ENCODE measurements around the gene USB1.

DNA sequence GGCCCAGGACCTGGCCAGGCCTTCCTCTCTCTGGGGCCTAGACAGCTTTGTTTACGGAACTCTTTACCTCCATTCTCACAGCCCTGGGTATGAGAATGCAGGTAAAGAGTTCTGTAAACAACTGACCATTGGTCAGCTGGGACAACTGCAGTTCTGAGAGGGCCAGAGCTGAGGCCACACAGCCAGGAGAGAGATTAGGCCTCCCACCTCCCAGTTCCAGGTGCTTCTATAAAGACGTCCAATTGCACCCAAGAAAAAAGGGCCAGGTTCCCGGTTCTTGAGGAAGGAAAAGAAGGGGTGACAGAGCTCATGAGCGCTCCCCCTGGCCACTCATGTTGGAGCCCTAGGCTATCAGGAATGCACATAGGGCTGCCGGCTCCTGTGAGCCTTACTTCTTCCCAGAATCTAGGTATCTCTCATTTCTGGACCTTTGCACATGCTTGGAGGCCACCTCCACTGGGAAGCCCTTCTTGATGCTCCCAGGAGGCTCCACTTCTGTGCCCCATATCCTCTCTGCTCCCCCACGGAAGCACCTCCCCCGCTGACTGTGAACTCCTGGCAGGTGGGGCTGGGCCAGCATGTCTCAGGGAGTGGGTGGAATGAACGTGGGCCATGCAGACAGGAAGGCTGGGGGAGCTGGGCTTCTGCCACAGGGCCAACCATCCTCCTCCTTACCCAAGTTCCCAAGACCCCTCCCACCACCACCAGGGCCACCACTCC, 43.4 kb upstream of the USB1 start:
- TF ChIP-seq, protein P1, sequence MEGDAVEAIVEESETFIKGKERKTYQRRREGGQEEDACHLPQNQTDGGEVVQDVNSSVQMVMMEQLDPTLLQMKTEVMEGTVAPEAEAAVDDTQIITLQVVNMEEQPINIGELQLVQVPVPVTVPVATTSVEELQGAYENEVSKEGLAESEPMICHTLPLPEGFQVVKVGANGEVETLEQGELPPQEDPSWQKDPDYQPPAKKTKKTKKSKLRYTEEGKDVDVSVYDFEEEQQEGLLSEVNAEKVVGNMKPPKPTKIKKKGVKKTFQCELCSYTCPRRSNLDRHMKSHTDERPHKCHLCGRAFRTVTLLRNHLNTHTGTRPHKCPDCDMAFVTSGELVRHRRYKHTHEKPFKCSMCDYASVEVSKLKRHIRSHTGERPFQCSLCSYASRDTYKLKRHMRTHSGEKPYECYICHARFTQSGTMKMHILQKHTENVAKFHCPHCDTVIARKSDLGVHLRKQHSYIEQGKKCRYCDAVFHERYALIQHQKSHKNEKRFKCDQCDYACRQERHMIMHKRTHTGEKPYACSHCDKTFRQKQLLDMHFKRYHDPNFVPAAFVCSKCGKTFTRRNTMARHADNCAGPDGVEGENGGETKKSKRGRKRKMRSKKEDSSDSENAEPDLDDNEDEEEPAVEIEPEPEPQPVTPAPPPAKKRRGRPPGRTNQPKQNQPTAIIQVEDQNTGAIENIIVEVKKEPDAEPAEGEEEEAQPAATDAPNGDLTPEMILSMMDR (IDR thresholded peaks at IDR 0.05): no peak
- TF ChIP-seq POLR2A (IDR thresholded peaks at IDR 0.05) (no peak), POLR2AphosphoS5 (IDR thresholded peaks at IDR 0.05) (no peak)

Measured in prostate gland (tissue), 2 donors.